NT2/D1 (cell line): ENCODE measurements around the gene FAIM2.

Source experiments
- SUZ12 ChIP-seq: IDR thresholded peaks from 2 replicates; pipeline ENCODE4 v1.6.1; 2011; ENCODE audit not compliant: insufficient read length, insufficient read depth; ENCODE audit errors: extremely low read depth
- YY1 ChIP-seq: IDR thresholded peaks from 2 replicates; pipeline ENCODE4 v1.6.1; 2011; ENCODE audit not compliant: insufficient read length, insufficient read depth
- ZNF274 ChIP-seq: IDR thresholded peaks from 2 replicates; pipeline ENCODE4 v1.6.1; 2011; ENCODE audit warnings: mild to moderate bottlenecking, low read depth, low read length

DNA sequence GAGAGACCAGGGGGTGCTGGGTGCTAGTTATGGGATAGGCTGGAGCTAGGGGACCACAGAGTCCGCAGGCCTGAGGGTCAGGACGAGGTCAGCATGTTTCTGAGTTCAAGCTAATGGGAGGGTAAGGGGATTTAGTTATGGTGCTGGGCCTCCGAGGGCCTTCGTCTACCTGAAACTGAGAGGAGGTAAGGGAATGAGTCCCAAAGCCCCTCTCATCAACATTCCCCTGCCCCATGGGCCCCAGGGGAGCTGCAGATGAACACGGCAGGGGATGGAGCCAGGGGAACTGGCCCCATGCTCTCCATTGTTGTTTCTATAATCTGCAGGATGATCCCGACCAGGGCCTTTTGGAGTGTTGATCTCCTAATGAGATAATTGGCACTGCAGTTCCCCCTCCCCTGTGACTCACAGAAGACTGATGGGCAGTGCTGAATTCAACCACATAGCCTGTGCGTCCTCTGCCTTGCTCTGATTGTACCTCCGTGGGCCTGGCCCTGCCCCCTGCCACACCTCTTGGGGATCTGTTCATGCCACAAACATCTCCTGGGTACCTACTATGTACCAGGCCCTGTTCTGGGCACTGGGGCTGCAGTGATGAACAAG is 21.4 kb downstream of the FAIM2 start:
- TF ChIP-seq YY1 (no peak), ZNF274 (no peak), SUZ12 (no peak)
